GM12878 (cell line): Measurements from ENCODE around the gene RPLP1. TPM values are rescaled to one million over a fixed set of nuclear protein-coding genes. Genes with fewer than 3 reads are reported as not detected.

ENCODE experiments used
- BCLAF1 ChIP-seq: fragments of 450-650 bp; IDR thresholded peaks from 2 replicates; pipeline ENCODE4 v1.6.1; 2017; ENCODE audit warnings: antibody characterized with exemption, mild to moderate bottlenecking, moderate library complexity
- CBX5 ChIP-seq: sonication (generic); IDR thresholded peaks from 2 replicates; pipeline ENCODE4 v1.6.1; 2016; ENCODE audit warnings: low read depth, moderate library complexity, mild to moderate bottlenecking, inconsistent platforms
- CEBPB ChIP-seq, 2 experiments: fragments of 150-350 bp in 1 of 2; IDR thresholded peaks; 2 replicates each; pipeline ENCODE4 v1.6.1; 2012 to 2014; ENCODE audit warnings: low read depth in 2 of 2, low read length in 2 of 2, borderline replicate concordance in 1 of 2, inconsistent platforms in 1 of 2
- CHD1 ChIP-seq: IDR thresholded peaks from 2 replicates; pipeline ENCODE4 v1.6.1; 2012; ENCODE audit warnings: low read depth, low read length, improper control_type of control experiment
- CREM ChIP-seq: IDR thresholded peaks from 2 replicates; pipeline ENCODE4 v1.6.1; 2014; ENCODE audit warnings: antibody characterized with exemption, low read depth
- E2F4 ChIP-seq: IDR thresholded peaks from 2 replicates; pipeline ENCODE4 v1.6.1; 2012; ENCODE audit warnings: low read depth, low read length, improper control_type of control experiment
- IKZF2 ChIP-seq, 2 experiments: fragments of 450-650 bp; IDR thresholded peaks; 2 replicates each; pipeline ENCODE4 v1.6.1; 2017; ENCODE audit warnings: mild to moderate bottlenecking in 2 of 2, moderate library complexity in 2 of 2
- NBN ChIP-seq: fragments of 450-650 bp; IDR thresholded peaks from 2 replicates; pipeline ENCODE4 v1.6.1; 2016
- NR2C1 ChIP-seq: fragments of 450-650 bp; IDR thresholded peaks from 2 replicates; pipeline ENCODE4 v1.6.1; 2017; ENCODE audit warnings: antibody characterized with exemption, mild to moderate bottlenecking, moderate library complexity
- POLR2AphosphoS2 ChIP-seq: IDR thresholded peaks from 2 replicates; pipeline ENCODE4 v1.6.1; 2011; ENCODE audit warnings: low read depth, mild to moderate bottlenecking, low read length, improper control_type of control experiment, moderate library complexity
- RELB ChIP-seq: fragments of 450-650 bp; IDR thresholded peaks from 2 replicates; pipeline ENCODE4 v1.6.1; 2017; ENCODE audit warnings: low read depth, mild to moderate bottlenecking, moderate library complexity
- TBL1XR1 ChIP-seq: IDR thresholded peaks from 2 replicates; pipeline ENCODE4 v1.6.1; 2012; ENCODE audit warnings: low read depth, low read length, improper control_type of control experiment
- ZBTB4 ChIP-seq: fragments of 450-650 bp; formaldehyde crosslinking; IDR thresholded peaks from 2 replicates; pipeline ENCODE4 v1.4.0; 2022; ENCODE audit warnings: mild to moderate bottlenecking, moderate library complexity
- ZNF24 ChIP-seq: fragments of 450-650 bp; IDR thresholded peaks from 2 replicates; pipeline ENCODE4 v1.6.1; 2017; ENCODE audit warnings: antibody characterized with exemption, mild to moderate bottlenecking
- ZNF274 ChIP-seq: IDR thresholded peaks from one replicate; pipeline ENCODE4 v1.8.0; 2011; ENCODE audit not compliant: insufficient read length, insufficient read depth
- ZNF592 ChIP-seq: fragments of 450-650 bp; IDR thresholded peaks from 2 replicates; pipeline ENCODE4 v1.6.1; 2017; ENCODE audit warnings: mild to moderate bottlenecking, moderate library complexity
- polyA plus RNA-seq, 11 experiments: library from polyadenylated mRNA; depleted of rRNA in 4 of 11; unstranded in 6 of 11; stranded (reverse) in 5 of 11; fragments of >200 nt; fragmentation: Nextera tagmentation in 4 of 11; fragmentation: Illumina TruSeq in 1 of 11; extraction: Ambion mirVana in 4 of 11; extraction: Trizol in 1 of 11; gene quantifications; 1 replicate in 1 of 11; 2 replicates in 10 of 11; pipeline versions ENCODE4 v1.2.1 to v1.2.3, GENCODE V29; 2011 to 2016; ENCODE audit warnings: inconsistent platforms in 2 of 11, missing spikeins in 2 of 11, low read depth in 1 of 11
- total RNA-seq, 4 experiments: library from RNA; depleted of rRNA in 3 of 4; stranded (reverse); fragments of >200 nt in 3 of 4; fragmentation: Illumina TruSeq in 1 of 4; extraction: Trizol in 1 of 4; gene quantifications; 2 replicates each; pipeline versions ENCODE4 v1.2.1 to v1.2.3, GENCODE V29; 2013 to 2021

RPLP1 gene
- total and polyA plus RNA-seq, 10 of the 15 experiments (the other 5 are each of a cell fraction or from before 2014, with no cell fraction given) = 217 to 3,098 (median 1,664) TPM

- TF ChIP-seq E2F4 (no peak), ZBTB4 (0 out of 2 replicates have a peak, but pooled peaks have one; percentile 26), RELB (no peak; the same call in none of the 2 replicates), CBX5 (no peak), NBN (peak; percentile 74; the same call in 1 of the 2 replicates), ZNF274 (no peak), ZNF592 (no peak), ZNF24 (no peak), TBL1XR1 (no peak), NR2C1 (no peak), CEBPB (IDR thresholded peaks at IDR 0.05; ENCODE audit: borderline replicate concordance in 1 of 2, low read depth in 2 of 2, low read length in 2 of 2) (no peak), CREM (peak; percentile 35; the same call in 1 of the 2 replicates), CHD1 (peak; percentile 72; the same call in 1 of the 2 replicates), POLR2AphosphoS2 (peak; percentile 99), BCLAF1 (no peak), IKZF2 (IDR thresholded peaks at IDR 0.05) (no peak)
Measured at GRCh38 chr15:69452692-69453521, at the start of gene RPLP1 (continued).
